Neural cell (in vitro differentiated cells): Measurements from ENCODE around the gene GLRX5. TPM values are rescaled to one million over a fixed set of nuclear protein-coding genes. Genes with fewer than 3 reads are reported as not detected.

ENCODE experiments used
- H2AFZ ChIP-seq: fragments of 200-600, 300-800 bp; sonication (generic), shearing (Covaris generic); 2 replicates; pipeline ENCODE4 v1.6.0; 2014; ENCODE audit warnings: low read depth, mild to moderate bottlenecking, antibody characterized with exemption, low read length, moderate library complexity
- H3F3A ChIP-seq: fragments of 200-600 bp; shearing (Covaris generic); 2 replicates; pipeline ENCODE4 v1.6.1; 2016; ENCODE audit warnings: mild to moderate bottlenecking, moderate library complexity, mixed read lengths, antibody characterized with exemption, low read length; ENCODE audit not compliant: insufficient read depth, poor library complexity, severe bottlenecking
- H3K27ac ChIP-seq: fragments of 200-600, 300-800 bp; sonication (generic), shearing (Covaris generic); 2 replicates; pipeline ENCODE4 v1.5.1; 2014; ENCODE audit warnings: mild to moderate bottlenecking, low read length, moderate library complexity
- H3K27me3 ChIP-seq: fragments of 300-800, 200-600 bp; sonication (generic), shearing (Covaris generic); 2 replicates; pipeline ENCODE4 v1.6.0; 2014; ENCODE audit warnings: mild to moderate bottlenecking, low read depth, low read length, moderate library complexity; ENCODE audit not compliant: insufficient read depth
- H3K36me3 ChIP-seq: fragments of 300-800, 200-600 bp; sonication (generic), shearing (Covaris generic); 2 replicates; pipeline ENCODE4 v1.5.1; 2014; ENCODE audit warnings: mild to moderate bottlenecking, antibody characterized with exemption, low read length, moderate library complexity; ENCODE audit not compliant: insufficient read depth
- H3K4me2 ChIP-seq: fragments of 300-800, 200-600 bp; sonication (generic), shearing (Covaris generic); 2 replicates; pipeline ENCODE4 v1.6.0; 2014; ENCODE audit warnings: mild to moderate bottlenecking, low read length
- H3K4me3 ChIP-seq: fragments of 300-800, 200-600 bp; sonication (generic), shearing (Covaris generic); 2 replicates; pipeline ENCODE4 v1.5.1; 2014; ENCODE audit warnings: mild to moderate bottlenecking, low read length, moderate library complexity
- H3K79me2 ChIP-seq: fragments of 200-600 bp; shearing (Covaris generic); replicated peaks from 2 replicates; pipeline ENCODE4 v1.6.0; 2014; ENCODE audit warnings: mild to moderate bottlenecking, low read length, moderate library complexity; ENCODE audit not compliant: insufficient read depth
- H3K9ac ChIP-seq: fragments of 300-800, 200-600 bp; sonication (generic), shearing (Covaris generic); 2 replicates; pipeline ENCODE4 v1.6.1; 2016; ENCODE audit warnings: mild to moderate bottlenecking, low read length, mixed read lengths
- H3K9me2 ChIP-seq: fragments of 200-600 bp; shearing (Covaris generic); 2 replicates; pipeline ENCODE4 v1.6.1; 2016; ENCODE audit warnings: mild to moderate bottlenecking, low read length, mixed read lengths; ENCODE audit not compliant: insufficient read depth
- H3K9me3 ChIP-seq: fragments of 200-600, 300-800 bp; sonication (generic), shearing (Covaris generic); 2 replicates; pipeline ENCODE4 v1.6.1; 2016; ENCODE audit warnings: mild to moderate bottlenecking, mixed run types, low read length, moderate library complexity, mixed read lengths
- H4K20me1 ChIP-seq: fragments of 200-600 bp; shearing (Covaris generic); 2 replicates; pipeline ENCODE4 v1.6.1; 2016; ENCODE audit warnings: mild to moderate bottlenecking, mixed run types; ENCODE audit not compliant: insufficient read depth
- EP300 ChIP-seq: fragments of 450-650 bp; conservative IDR thresholded peaks from 2 replicates; pipeline ENCODE4 v1.6.1; 2014; ENCODE audit warnings: antibody characterized with exemption, mild to moderate bottlenecking, moderate library complexity; ENCODE audit not compliant: poor library complexity, severe bottlenecking
- EZH2 ChIP-seq: fragments of 200-600, 300-800 bp; shearing (Covaris generic), sonication (generic); IDR thresholded peaks from 2 replicates; pipeline ENCODE4 v1.6.1; 2014; ENCODE audit warnings: antibody characterized with exemption, low read length, borderline replicate concordance, mild to moderate bottlenecking; ENCODE audit not compliant: insufficient read depth, poor library complexity, severe bottlenecking
- MXI1 ChIP-seq: fragments of 450-650 bp; conservative IDR thresholded peaks from 2 replicates; pipeline ENCODE4 v1.6.1; 2014; ENCODE audit warnings: antibody characterized with exemption, mild to moderate bottlenecking; ENCODE audit not compliant: poor library complexity, severe bottlenecking
- POLR2AphosphoS5 ChIP-seq: IDR thresholded peaks from 2 replicates; pipeline ENCODE4 v1.6.1; 2012
- RAD21 ChIP-seq: fragments of 450-650 bp; conservative IDR thresholded peaks from 2 replicates; pipeline ENCODE4 v1.6.1; 2014; ENCODE audit warnings: antibody characterized with exemption, mild to moderate bottlenecking, moderate library complexity
- SMC3 ChIP-seq: fragments of 450-650 bp; conservative IDR thresholded peaks from 2 replicates; pipeline ENCODE4 v1.6.1; 2014; ENCODE audit warnings: antibody characterized with exemption, mild to moderate bottlenecking, moderate library complexity; ENCODE audit not compliant: poor library complexity
- TAF1 ChIP-seq: IDR thresholded peaks from 2 replicates; pipeline ENCODE4 v1.6.1; 2012; ENCODE audit warnings: low read depth
- polyA plus RNA-seq: library from polyadenylated mRNA; depleted of rRNA; stranded (reverse); fragments of >200 nt; gene quantifications from 2 replicates; pipeline ENCODE4 v1.2.3, GENCODE V29; 2014
- TF ChIP-seq, protein P1 (sequence below): IDR thresholded peaks from 2 replicates; pipeline ENCODE4 v1.6.1; 2012; ENCODE audit warnings: borderline replicate concordance
- TF ChIP-seq, protein P2 (sequence below): fragments of 450-650 bp; IDR thresholded peaks from 2 replicates; pipeline ENCODE4 v1.5.1; 2014; ENCODE audit warnings: antibody characterized with exemption, mild to moderate bottlenecking, moderate library complexity; ENCODE audit not compliant: poor library complexity, severe bottlenecking

GLRX5 gene
- polyA plus RNA-seq, 1 donor from 2014 or later: 81.0 TPM

DNA sequence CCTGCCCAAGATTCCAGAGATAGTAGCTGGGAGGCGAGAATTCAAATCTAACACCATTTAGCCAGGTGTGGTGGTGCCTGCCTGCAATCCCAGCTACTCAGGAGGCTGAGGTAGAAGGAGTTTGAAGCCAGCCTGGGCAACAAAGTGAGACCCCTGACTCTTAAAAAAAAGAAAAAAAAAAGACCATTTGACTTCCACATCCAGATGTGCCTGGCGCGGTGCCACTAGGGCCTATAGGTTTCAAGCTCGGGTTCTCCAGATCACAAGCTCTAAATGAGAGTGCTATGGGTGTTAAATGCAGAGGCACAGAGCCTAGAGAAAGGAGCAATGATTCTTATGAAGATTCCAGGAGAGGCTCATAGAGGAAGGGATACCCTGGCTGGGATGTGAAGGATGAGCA, 40.9 kb upstream of the GLRX5 start:
- Histone ChIP-seq H3K79me2 (no peaks in the 10 kb centered on the region), H3K9me2 (no peaks in the 10 kb centered on the region), H3K4me2 (no peak overlapping the region), H3K4me3 (no peak overlapping the region), H3K9me3 (no peaks in the 10 kb centered on the region), H2AFZ (no peak overlapping the region), H3K27me3 (no peaks in the 10 kb centered on the region), H3K36me3 (no peaks in the 10 kb centered on the region), H4K20me1 (no peaks in the 10 kb centered on the region), H3F3A (no peaks in the 10 kb centered on the region), H3K9ac (no peak overlapping the region), H3K27ac (no peak overlapping the region)
- TF ChIP-seq MXI1 (no peak), SMC3 (no peak), RAD21 (no peak), EZH2 (no peak), POLR2AphosphoS5 (no peak), TAF1 (no peak), EP300 (no peak)
- TF ChIP-seq, protein P1, sequence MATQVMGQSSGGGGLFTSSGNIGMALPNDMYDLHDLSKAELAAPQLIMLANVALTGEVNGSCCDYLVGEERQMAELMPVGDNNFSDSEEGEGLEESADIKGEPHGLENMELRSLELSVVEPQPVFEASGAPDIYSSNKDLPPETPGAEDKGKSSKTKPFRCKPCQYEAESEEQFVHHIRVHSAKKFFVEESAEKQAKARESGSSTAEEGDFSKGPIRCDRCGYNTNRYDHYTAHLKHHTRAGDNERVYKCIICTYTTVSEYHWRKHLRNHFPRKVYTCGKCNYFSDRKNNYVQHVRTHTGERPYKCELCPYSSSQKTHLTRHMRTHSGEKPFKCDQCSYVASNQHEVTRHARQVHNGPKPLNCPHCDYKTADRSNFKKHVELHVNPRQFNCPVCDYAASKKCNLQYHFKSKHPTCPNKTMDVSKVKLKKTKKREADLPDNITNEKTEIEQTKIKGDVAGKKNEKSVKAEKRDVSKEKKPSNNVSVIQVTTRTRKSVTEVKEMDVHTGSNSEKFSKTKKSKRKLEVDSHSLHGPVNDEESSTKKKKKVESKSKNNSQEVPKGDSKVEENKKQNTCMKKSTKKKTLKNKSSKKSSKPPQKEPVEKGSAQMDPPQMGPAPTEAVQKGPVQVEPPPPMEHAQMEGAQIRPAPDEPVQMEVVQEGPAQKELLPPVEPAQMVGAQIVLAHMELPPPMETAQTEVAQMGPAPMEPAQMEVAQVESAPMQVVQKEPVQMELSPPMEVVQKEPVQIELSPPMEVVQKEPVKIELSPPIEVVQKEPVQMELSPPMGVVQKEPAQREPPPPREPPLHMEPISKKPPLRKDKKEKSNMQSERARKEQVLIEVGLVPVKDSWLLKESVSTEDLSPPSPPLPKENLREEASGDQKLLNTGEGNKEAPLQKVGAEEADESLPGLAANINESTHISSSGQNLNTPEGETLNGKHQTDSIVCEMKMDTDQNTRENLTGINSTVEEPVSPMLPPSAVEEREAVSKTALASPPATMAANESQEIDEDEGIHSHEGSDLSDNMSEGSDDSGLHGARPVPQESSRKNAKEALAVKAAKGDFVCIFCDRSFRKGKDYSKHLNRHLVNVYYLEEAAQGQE: no peak
- TF ChIP-seq, protein P2, sequence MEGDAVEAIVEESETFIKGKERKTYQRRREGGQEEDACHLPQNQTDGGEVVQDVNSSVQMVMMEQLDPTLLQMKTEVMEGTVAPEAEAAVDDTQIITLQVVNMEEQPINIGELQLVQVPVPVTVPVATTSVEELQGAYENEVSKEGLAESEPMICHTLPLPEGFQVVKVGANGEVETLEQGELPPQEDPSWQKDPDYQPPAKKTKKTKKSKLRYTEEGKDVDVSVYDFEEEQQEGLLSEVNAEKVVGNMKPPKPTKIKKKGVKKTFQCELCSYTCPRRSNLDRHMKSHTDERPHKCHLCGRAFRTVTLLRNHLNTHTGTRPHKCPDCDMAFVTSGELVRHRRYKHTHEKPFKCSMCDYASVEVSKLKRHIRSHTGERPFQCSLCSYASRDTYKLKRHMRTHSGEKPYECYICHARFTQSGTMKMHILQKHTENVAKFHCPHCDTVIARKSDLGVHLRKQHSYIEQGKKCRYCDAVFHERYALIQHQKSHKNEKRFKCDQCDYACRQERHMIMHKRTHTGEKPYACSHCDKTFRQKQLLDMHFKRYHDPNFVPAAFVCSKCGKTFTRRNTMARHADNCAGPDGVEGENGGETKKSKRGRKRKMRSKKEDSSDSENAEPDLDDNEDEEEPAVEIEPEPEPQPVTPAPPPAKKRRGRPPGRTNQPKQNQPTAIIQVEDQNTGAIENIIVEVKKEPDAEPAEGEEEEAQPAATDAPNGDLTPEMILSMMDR: no peak

DNA sequence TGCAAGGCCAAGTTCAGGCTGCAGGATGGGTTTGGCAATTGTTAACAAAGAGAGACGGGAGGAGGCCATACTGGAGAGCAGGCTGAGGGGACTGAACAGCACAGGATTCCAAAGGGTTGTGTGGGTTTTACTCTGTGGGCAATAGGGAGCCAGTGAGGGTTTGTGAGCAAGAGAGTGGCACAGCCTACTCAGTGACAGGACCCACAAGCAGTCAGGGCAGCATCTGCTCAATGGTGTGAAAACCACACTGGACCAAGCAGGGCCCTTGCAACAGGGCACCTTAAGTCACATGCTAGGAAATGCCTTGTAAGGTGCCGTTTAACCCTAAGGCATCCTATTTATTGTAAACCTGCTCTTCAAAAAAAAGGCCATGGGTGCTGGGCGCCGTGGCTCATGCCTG, 40.4 kb upstream of the GLRX5 start:
- H3F3A ChIP-seq: no peaks in the 10 kb centered on the region
- TF ChIP-seq, protein P2: no peak
- TF ChIP-seq EP300 (no peak), MXI1 (no peak), TAF1 (no peak), RAD21 (no peak), SMC3 (no peak), EZH2 (no peak), POLR2AphosphoS5 (no peak)
- TF ChIP-seq, protein P1: no peak
- no peaks in the 10 kb centered on the region for H3K9me3 ChIP-seq
- H2AFZ ChIP-seq: no peak overlapping the region
- H4K20me1 ChIP-seq: no peaks in the 10 kb centered on the region
- H3K79me2 ChIP-seq: no peaks in the 10 kb centered on the region
- H3K36me3 ChIP-seq: no peaks in the 10 kb centered on the region
- no peak overlapping the region for H3K27ac ChIP-seq
- no peak overlapping the region for H3K4me3 ChIP-seq
- H3K4me2 ChIP-seq: no peak overlapping the region
- H3K9me2 ChIP-seq: no peaks in the 10 kb centered on the region
- no peak overlapping the region for H3K9ac ChIP-seq
- no peaks in the 10 kb centered on the region for H3K27me3 ChIP-seq
